ENCODE measurements around the gene AUNIP. TPM values are rescaled to one million over a fixed set of nuclear protein-coding genes. Genes with fewer than 3 reads are reported as not detected.

The AUNIP gene
- polyA plus RNA-seq, 2 of the 4 experiments (the other 2 are of a cell fraction): 6.5 to 8.4 TPM

- no peak overlapping the region for H3K4me3 ChIP-seq
- TF ChIP-seq ELK1 (IDR thresholded peaks at IDR 0.05; ENCODE audit: low read depth, low read length): no peak
- TF ChIP-seq USF2 (IDR thresholded peaks at IDR 0.05): no peak
- peak; percentile 71 for TF ChIP-seq ZFP36 (IDR thresholded peaks at IDR 0.05; ENCODE audit: borderline replicate concordance, partially characterized antibody)
- no peak for TF ChIP-seq ZNF302 (CRISPR knock-in tag; IDR thresholded peaks at IDR 0.05)
- TF ChIP-seq NR3C1 (IDR thresholded peaks at IDR 0.05): no peak
- no peak for TF ChIP-seq BHLHE40 (IDR thresholded peaks at IDR 0.05; ENCODE audit: low read depth, low read length)
- TF ChIP-seq POLR2A (IDR thresholded peaks at IDR 0.05; ENCODE audit: low read length): no peak
- TF ChIP-seq EHMT2 (IDR thresholded peaks at IDR 0.05; ENCODE audit: low read depth): no peak
- TF ChIP-seq CEBPB (IDR thresholded peaks at IDR 0.05): no peak
- no peak for ATAC-seq
- peak overlapping the region; percentile 8 to 62; a peak in 3 of 6 replicates for H3K27ac ChIP-seq
- DNase-seq (ENCODE audit: low read depth in 1 of 2, low spot score in 1 of 2): no peak
- FAIRE-seq: no peak
- H3K4me2 ChIP-seq: peak overlapping the region; percentile 51
- H3K4me1 ChIP-seq: peaks cover 58% of the 10 kb centered on the region
- no peaks in the 10 kb centered on the region for H3K9me3 ChIP-seq
- WGBS (ENCODE audit: missing lambda C conversion rate): 69% methylated on average over 9 of the region's 9 CpGs
- POLR2A ChIA-PET: no interaction called here
- CTCF ChIA-PET: interaction anchor here (0.7 kb wide), 1 partner anchor 18 kb away, joined by 3 read pairs; no protein-coding TSS in a partner anchor
These were observed 12.6 kb upstream of the AUNIP start for GRCh38 chr1:25871704-25872494.

GRCh38 chr1:25871086-25871703 is 11.9 kb upstream of the AUNIP start:
- TF ChIP-seq HMGXB4 (CRISPR knock-in tag; IDR thresholded peaks at IDR 0.05; ENCODE audit: borderline replicate concordance): no peak
- no peak for TF ChIP-seq MAZ (IDR thresholded peaks at IDR 0.05; ENCODE audit: borderline replicate concordance, low read depth, low read length)
- TF ChIP-seq REST (IDR thresholded peaks at IDR 0.05): no peak
- TF ChIP-seq TP53 (CRISPR knock-in tag; IDR thresholded peaks at IDR 0.05): no peak
- TF ChIP-seq ELK1 (IDR thresholded peaks at IDR 0.05; ENCODE audit: low read depth, low read length): no peak
- TF ChIP-seq TFCP2L1 (CRISPR knock-in tag; IDR thresholded peaks at IDR 0.05): no peak
- TF ChIP-seq HOXA7 (CRISPR knock-in tag; IDR thresholded peaks at IDR 0.05): no peak
- no peak for TF ChIP-seq KDM1A (IDR thresholded peaks at IDR 0.05; ENCODE audit: low read depth)
- TF ChIP-seq RCOR1 (IDR thresholded peaks at IDR 0.05; ENCODE audit: low read depth, low read length): no peak
- no peak for TF ChIP-seq SMC3 (IDR thresholded peaks at IDR 0.05)
- TF ChIP-seq KDM5A (IDR thresholded peaks at IDR 0.05): no peak
- TF ChIP-seq HDAC2 (IDR thresholded peaks at IDR 0.05): no peak
- no peak for TF ChIP-seq CBX8 (IDR thresholded peaks at IDR 0.05)
- no peak for TF ChIP-seq FOSL2 (IDR thresholded peaks at IDR 0.05)
- no peak for TF ChIP-seq FOSL2 (CRISPR knock-in tag; IDR thresholded peaks at IDR 0.05)
- no peak for TF ChIP-seq NR3C1 (IDR thresholded peaks at IDR 0.05)
- no peak for TF ChIP-seq SREBF2 (IDR thresholded peaks at IDR 0.05)
- TF ChIP-seq PHF8 (IDR thresholded peaks at IDR 0.05; ENCODE audit: borderline replicate concordance, low read depth): no peak
- peak overlapping the region; percentile 51 for H3K4me2 ChIP-seq
- ATAC-seq (no peak), DNase-seq (ENCODE audit: low read depth in 1 of 2, low spot score in 1 of 2) (no peak), FAIRE-seq (no peak)
- ChIA-PET POLR2A (no interaction called here), CTCF (no interaction called here)
- H3K4me1 ChIP-seq: peaks cover 65% of the 10 kb centered on the region
- whole genome bisulfite sequencing (ENCODE audit: missing lambda C conversion rate): 46% methylated on average over 5 of the region's 5 CpGs
- peak overlapping the region; percentile 45 to 62; a peak in 4 of 6 replicates for H3K27ac ChIP-seq
- H3K4me3 ChIP-seq: no peak overlapping the region
- H3K9me3 ChIP-seq: no peaks in the 10 kb centered on the region

All from A549 (cell line).